GM23248 (cell line): ENCODE data around the gene ZNF407. TPM values are rescaled to one million over a fixed set of nuclear protein-coding genes. Genes with fewer than 3 reads are reported as not detected.

Experiments used
- DNase-seq: peaks from one replicate; pipeline ENCODE4 v3.0.0-alpha.2; 2015
- H2AFZ ChIP-seq: fragments of 200-600 bp; sonication (generic); 2 replicates; pipeline ENCODE4 v1.6.1; 2016; ENCODE audit warnings: antibody characterized with exemption
- H3F3A ChIP-seq: fragments of 200-600 bp; sonication (generic); 2 replicates; pipeline ENCODE4 v1.6.1; 2016; ENCODE audit warnings: mild to moderate bottlenecking, antibody characterized with exemption, mixed run types; ENCODE audit not compliant: insufficient read depth
- H3K27ac ChIP-seq: fragments of 200-600 bp; sonication (generic); 2 replicates; pipeline ENCODE4 v1.5.1; 2016; ENCODE audit warnings: mild to moderate bottlenecking
- H3K27me3 ChIP-seq: fragments of 200-600 bp; sonication (generic); replicated peaks from 2 replicates; pipeline ENCODE4 v1.6.1; 2016; ENCODE audit warnings: mild to moderate bottlenecking; ENCODE audit not compliant: insufficient read depth
- H3K36me3 ChIP-seq: fragments of 200-600 bp; sonication (generic); 2 replicates; pipeline ENCODE4 v1.6.1; 2016; ENCODE audit warnings: low read depth, mild to moderate bottlenecking
- H3K4me1 ChIP-seq: fragments of 200-600 bp; sonication (generic); 2 replicates; pipeline ENCODE4 v1.6.1; 2016; ENCODE audit warnings: mild to moderate bottlenecking; ENCODE audit not compliant: insufficient read depth
- H3K4me2 ChIP-seq: fragments of 200-600 bp; sonication (generic); one replicate; pipeline ENCODE4 v1.6.1; 2016; ENCODE audit warnings: mild to moderate bottlenecking; ENCODE audit not compliant: unreplicated experiment
- H3K4me3 ChIP-seq: fragments of 200-600 bp; sonication (generic); 2 replicates; pipeline ENCODE4 v1.5.1; 2016; ENCODE audit warnings: mild to moderate bottlenecking
- H3K79me2 ChIP-seq: fragments of 200-600 bp; sonication (generic); 2 replicates; pipeline ENCODE4 v1.6.1; 2016; ENCODE audit warnings: mild to moderate bottlenecking; ENCODE audit not compliant: insufficient read depth
- H3K9ac ChIP-seq: fragments of 200-600 bp; sonication (generic); 2 replicates; pipeline ENCODE4 v1.6.1; 2016; ENCODE audit warnings: mild to moderate bottlenecking
- H3K9me2 ChIP-seq: fragments of 200-600 bp; sonication (generic); 2 replicates; pipeline ENCODE4 v1.6.1; 2016; ENCODE audit warnings: mixed run types, mild to moderate bottlenecking, moderate library complexity; ENCODE audit not compliant: insufficient read depth
- H3K9me3 ChIP-seq: fragments of 200-600 bp; sonication (generic); one replicate; pipeline ENCODE4 v1.6.1; 2017; ENCODE audit warnings: low read depth
- H4K20me1 ChIP-seq: fragments of 200-600 bp; sonication (generic); 2 replicates; pipeline ENCODE4 v1.6.0; 2016; ENCODE audit not compliant: insufficient read depth
- EZH2 ChIP-seq: fragments of 200-600 bp; sonication (generic); IDR thresholded peaks from 2 replicates; pipeline ENCODE4 v1.6.1; 2018; ENCODE audit warnings: antibody characterized with exemption, mild to moderate bottlenecking; ENCODE audit not compliant: insufficient read depth, poor library complexity, severe bottlenecking
- EZH2phosphoT487 ChIP-seq: fragments of 200-600 bp; sonication (generic); IDR thresholded peaks from 2 replicates; pipeline ENCODE4 v1.6.1; 2018; ENCODE audit warnings: antibody characterized with exemption, moderate library complexity, mild to moderate bottlenecking, low read depth; ENCODE audit not compliant: insufficient read depth
- WGBS, 2 experiments: methylation state at CpG; one replicate each; pipeline ENCODE4 v1.1.6; 2015 to 2017; ENCODE audit warnings: low lambda C conversion rate in 2 of 2, low coverage in 1 of 2; ENCODE audit errors: missing lambda C conversion rate in 2 of 2; 5-methylcytosine and 5-hydroxymethylcytosine counted together
- in situ Hi-C: fragments of 300-500 bp; cut with MboI; formaldehyde crosslinking; loops from 2 replicates; pipeline ENCODE4 v1.15.0; 2020
- polyA plus RNA-seq: library from polyadenylated mRNA; unstranded; fragments of >200 nt; fragmentation: Nextera tagmentation; extraction: Ambion mirVana; gene quantifications from 2 replicates; pipeline ENCODE4 v1.2.1, GENCODE V29; 2016
- total RNA-seq: library from RNA; depleted of rRNA; stranded (reverse); fragments of >200 nt; shearing (Covaris generic); gene quantifications from 2 replicates; pipeline ENCODE4 v1.2.3, GENCODE V29; 2014

The ZNF407 gene
- total and polyA plus RNA-seq, 2 experiments from 2014 or later = 2.6 to 6.3 TPM

DNA sequence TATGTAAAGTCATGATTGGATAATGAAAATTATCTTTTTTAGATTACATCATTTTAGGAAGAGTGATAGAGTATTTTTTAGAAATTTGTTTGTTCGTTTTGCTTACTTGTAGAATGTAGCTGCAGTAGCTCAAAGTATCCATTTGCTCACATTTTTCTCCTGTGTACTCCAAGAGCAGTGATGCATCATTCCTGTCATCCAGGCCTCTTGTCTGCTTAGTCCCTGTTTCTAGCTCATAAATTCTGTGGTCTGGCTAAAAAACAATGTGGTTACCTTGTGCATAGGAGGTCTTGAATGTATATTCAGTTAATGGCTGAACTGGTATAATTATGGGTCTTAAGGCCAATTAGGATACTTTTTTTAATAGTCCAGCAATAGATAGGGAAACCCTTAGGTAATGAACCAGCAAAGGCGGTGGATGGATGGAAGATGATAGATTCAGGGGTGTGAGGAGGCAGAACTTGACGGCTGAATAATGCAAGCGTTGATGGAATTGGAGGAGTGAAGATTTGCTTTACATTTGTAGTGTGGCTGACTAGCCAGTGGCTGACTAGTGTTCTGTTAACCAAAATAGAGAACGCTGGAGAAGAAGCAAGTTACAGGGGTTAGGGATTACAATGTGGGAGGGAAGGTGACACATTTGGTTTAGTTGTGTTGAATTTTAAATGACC is 145.0 kb downstream of the ZNF407 start:
- no peak overlapping the region for H2AFZ ChIP-seq
- H3K27me3 ChIP-seq = no peaks in the 10 kb centered on the region

DNA sequence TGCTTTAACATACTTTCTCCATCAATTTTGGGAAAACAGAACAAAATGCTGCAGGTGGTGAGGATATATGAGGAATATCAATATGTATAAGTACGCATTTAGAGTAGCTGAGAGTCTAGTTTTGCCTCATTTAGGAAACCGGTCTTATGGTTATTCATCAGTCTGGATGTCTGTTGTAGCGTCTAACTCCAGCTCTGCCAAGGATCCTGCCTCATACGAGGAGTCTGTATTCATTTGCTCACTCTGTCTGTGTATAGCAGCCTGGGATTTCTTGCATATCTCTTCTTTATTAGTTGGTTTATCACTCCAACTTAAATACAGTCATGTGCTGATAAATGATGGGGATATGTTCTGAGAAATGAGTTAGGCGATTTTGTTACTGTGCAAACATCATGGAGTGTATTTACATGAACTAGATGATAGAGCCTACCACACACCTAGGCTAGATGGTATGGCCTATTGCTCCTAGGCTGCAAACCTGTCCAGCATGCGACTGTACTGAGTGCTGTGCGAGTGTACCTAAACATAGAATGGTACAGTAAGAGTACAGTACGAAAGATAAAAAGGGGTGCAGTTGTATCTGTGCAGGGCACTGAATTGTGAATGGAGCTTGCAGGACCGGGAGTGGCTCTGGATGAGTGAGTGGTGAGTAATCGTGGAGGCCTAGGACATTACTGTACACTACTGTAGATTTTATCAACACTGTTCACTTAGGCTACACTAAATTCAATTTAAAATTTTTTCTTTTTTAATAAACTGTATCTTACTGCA is 148.1 kb downstream of the ZNF407 start:
- H3K27ac ChIP-seq = peak overlapping the region; percentile 53
- H3K4me2 ChIP-seq = peak overlapping the region; percentile 72
- H3F3A ChIP-seq = peaks cover 18% of the 10 kb centered on the region
- DNase-seq = peak; percentile 89
- H3K4me1 ChIP-seq = peaks cover 22% of the 10 kb centered on the region
- H3K9ac ChIP-seq = 0 out of 2 replicates have a peak overlapping the region, but pooled peaks have one; percentile 6
- no peaks in the 10 kb centered on the region for H3K27me3 ChIP-seq
- H3K36me3 ChIP-seq = no peaks in the 10 kb centered on the region
- 0 out of 2 replicates have a peak overlapping the region, but pooled peaks have one; percentile 30 for H2AFZ ChIP-seq
- peak overlapping the region; percentile 47; the same call in 1 of the 2 replicates for H3K4me3 ChIP-seq
- no peaks in the 10 kb centered on the region for H3K9me3 ChIP-seq
- 49 to 55% methylated on average over 10 of the region's 10 CpGs for WGBS, 2 experiments
- in situ Hi-C loops = no loop called here
- TF ChIP-seq EZH2phosphoT487 (no peak), EZH2 (no peak)
- no peaks in the 10 kb centered on the region for H4K20me1 ChIP-seq
- H3K79me2 ChIP-seq = no peaks in the 10 kb centered on the region; the same call in 1 of the 2 replicates
- H3K9me2 ChIP-seq = no peaks in the 10 kb centered on the region; the same call in 1 of the 2 replicates

More for the DNA sequence above, 145.0 kb downstream of the ZNF407 start:
- Histone ChIP-seq H3K4me1 (peaks cover 22% of the 10 kb centered on the region), H3K9me3 (no peaks in the 10 kb centered on the region), H3K79me2 (no peaks in the 10 kb centered on the region; the same call in 1 of the 2 replicates), H3K27ac (no peak overlapping the region), H3K9me2 (no peaks in the 10 kb centered on the region; the same call in 1 of the 2 replicates), H4K20me1 (no peaks in the 10 kb centered on the region), H3F3A (peaks cover 18% of the 10 kb centered on the region), H3K36me3 (no peaks in the 10 kb centered on the region), H3K4me2 (no peak overlapping the region), H3K4me3 (no peak overlapping the region), H3K9ac (no peak overlapping the region)
- TF ChIP-seq EZH2 (no peak), EZH2phosphoT487 (no peak)
- peak; percentile 22 for DNase-seq
- WGBS, 2 experiments = 89 to 94% methylated on average over 5 of the region's 5 CpGs
- in situ Hi-C loops = no loop called here

DNA sequence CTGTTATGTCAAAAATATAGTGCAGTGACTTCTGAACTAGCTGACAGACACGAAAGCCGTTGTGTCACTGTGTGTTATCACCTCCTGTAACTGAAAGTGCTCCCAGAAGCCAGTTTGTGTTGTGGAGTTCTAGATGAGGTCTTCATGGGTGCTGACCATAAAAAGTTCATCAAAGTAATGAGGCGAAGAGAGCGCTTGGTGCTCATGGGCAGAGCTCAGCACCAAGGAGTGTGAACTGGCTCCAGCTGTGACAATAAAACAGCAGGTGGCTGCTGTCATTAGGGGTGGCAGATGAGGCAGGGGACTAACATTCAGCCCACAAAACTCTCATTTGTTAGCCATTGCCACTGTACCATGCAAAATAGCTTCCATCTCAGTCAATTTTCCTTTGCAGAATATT is 151.1 kb downstream of the ZNF407 start:
- no peaks in the 10 kb centered on the region for H3K27me3 ChIP-seq
- no peaks in the 10 kb centered on the region for H3K36me3 ChIP-seq
- WGBS, 2 experiments = 96 to 99% methylated on average over 4 of the region's 4 CpGs
- no peak for DNase-seq
- peaks cover 22% of the 10 kb centered on the region for H3K4me1 ChIP-seq
- H3K27ac ChIP-seq = no peak overlapping the region
- no peak overlapping the region for H3K4me2 ChIP-seq
- in situ Hi-C loops = no loop called here
- peaks cover 18% of the 10 kb centered on the region for H3F3A ChIP-seq
- TF ChIP-seq EZH2 = no peak
- no peak for TF ChIP-seq EZH2phosphoT487
- no peaks in the 10 kb centered on the region; the same call in 1 of the 2 replicates for H3K9me2 ChIP-seq
- no peak overlapping the region for H3K9ac ChIP-seq
- no peak overlapping the region for H2AFZ ChIP-seq
- no peaks in the 10 kb centered on the region for H3K9me3 ChIP-seq
- no peaks in the 10 kb centered on the region for H4K20me1 ChIP-seq
- no peak overlapping the region for H3K4me3 ChIP-seq
- H3K79me2 ChIP-seq = no peaks in the 10 kb centered on the region; the same call in 1 of the 2 replicates

DNA sequence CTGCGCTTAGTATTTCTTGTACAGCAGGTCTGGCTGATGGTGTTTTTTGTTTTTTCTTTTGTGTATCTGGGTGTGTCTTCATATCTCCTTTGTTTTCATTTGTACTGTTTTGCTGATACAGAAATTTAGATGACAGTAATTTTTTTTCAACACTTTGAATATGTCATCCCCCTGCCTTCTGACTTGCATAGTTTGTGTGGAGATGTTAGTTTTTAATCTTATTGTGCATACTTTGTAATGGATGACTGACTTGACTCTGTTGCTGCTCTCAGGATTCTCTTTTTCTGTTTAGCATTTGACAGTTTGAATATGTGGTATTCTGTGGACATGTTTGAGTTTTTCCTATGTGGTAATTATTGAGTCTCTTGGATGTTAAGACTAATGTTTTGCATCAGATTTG is 161.3 kb downstream of the ZNF407 start:
- in situ Hi-C loops = no loop called here
- no peak for DNase-seq

More for the DNA sequence above, 161.3 kb downstream of the ZNF407 start:
- TF ChIP-seq EZH2phosphoT487 (no peak), EZH2 (no peak)
- Histone ChIP-seq H3K4me1 (no peaks in the 10 kb centered on the region), H3F3A (no peaks in the 10 kb centered on the region), H2AFZ (no peak overlapping the region), H3K27me3 (no peaks in the 10 kb centered on the region), H3K9me2 (no peaks in the 10 kb centered on the region), H3K36me3 (no peaks in the 10 kb centered on the region), H3K27ac (no peak overlapping the region), H3K4me2 (no peak overlapping the region), H3K79me2 (no peaks in the 10 kb centered on the region), H3K9ac (no peak overlapping the region), H4K20me1 (no peaks in the 10 kb centered on the region), H3K4me3 (no peak overlapping the region), H3K9me3 (no peaks in the 10 kb centered on the region)
- WGBS, 2 experiments = 97 to 98% methylated on average over 1 of the region's 1 CpG
